HG03108 (cell line): ENCODE data around the gene LRRC17.

Source experiments
- ATAC-seq: cut with Tn5 transposase; IDR thresholded peaks from one replicate; pipeline ENCODE4 v1.9.1; 2021; ENCODE audit warnings: moderate library complexity; ENCODE audit not compliant: unreplicated experiment

LRRC17 gene, protein sequence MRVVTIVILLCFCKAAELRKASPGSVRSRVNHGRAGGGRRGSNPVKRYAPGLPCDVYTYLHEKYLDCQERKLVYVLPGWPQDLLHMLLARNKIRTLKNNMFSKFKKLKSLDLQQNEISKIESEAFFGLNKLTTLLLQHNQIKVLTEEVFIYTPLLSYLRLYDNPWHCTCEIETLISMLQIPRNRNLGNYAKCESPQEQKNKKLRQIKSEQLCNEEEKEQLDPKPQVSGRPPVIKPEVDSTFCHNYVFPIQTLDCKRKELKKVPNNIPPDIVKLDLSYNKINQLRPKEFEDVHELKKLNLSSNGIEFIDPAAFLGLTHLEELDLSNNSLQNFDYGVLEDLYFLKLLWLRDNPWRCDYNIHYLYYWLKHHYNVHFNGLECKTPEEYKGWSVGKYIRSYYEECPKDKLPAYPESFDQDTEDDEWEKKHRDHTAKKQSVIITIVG

DNA sequence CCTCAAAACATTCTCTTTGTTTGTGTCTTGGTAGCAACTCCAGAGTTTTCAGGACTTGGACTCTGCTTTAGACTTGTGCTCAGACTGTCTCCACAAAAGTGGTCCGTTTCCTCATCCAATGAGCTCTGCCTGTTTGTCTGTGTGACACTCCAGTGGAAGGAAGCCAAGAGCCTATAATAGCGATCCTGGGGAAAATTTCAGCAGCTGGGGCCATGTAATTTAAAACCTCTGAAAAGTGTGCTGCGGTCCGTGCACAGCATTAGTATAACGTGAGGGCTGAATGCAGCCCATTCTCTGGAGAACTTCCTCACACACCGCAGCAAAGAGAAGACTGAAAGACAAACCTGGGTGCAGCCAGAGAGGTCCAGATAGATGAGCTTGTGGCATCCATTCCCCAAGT lies at the start of gene LRRC17:
Gene LRRC17 (plus strand): TSS at position 259 of the 400 bp plus-strand sequence. CDS start 20,914 bp downstream, outside the sequence.
- no peak for ATAC-seq

DNA sequence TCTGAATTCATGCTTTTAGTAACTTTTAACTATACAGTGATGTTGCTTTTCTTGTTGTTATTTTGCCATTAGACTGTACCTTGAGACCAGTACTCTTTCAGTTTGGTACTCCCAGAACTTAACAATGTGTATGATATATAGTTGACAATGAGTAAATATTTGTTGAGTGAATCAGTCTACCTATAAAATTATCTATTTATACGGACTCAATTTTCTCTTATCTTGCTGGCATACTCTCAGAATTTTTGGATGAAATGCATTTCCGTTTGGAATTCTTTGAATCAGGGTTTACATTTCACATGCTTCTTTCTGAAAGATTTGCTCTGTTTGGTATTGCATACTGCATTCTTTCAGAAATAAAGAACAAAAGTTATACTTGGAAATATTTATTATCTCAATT lies 47.8 kb upstream of the LRRC17 start:
- ATAC-seq, result no peak

DNA sequence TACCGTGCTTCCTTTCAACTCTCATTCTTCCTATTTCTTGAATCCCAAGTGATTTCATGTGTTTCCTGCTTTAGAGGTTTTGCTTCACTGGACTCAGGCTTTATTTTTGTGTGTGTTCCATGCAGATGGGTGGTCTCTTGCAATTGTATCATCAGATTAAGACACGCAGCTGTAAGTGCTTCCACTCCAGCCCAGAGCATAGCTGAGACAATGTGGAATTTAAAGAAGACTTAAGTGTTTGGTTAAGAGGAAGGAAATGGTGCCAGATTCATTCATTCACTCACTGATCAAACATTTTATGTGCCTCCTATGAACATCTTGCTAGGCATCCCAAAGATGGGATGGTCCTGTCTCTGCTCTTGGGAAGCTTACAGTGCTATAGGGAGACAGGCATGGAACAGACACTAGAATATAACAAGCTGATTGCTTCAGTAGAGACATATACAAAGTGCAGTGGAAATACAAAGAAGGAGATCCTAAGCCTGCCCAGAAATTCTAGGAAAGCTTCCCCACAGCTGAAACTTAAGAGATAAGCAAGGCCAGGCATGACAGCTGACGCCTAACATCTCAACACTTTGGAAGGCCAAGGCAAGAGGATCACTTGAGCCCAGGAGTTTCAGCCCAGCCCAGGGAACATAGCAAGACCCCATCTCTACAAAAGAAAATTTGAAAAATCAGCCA lies 46.1 kb upstream of the LRRC17 start:
- ATAC-seq, result no peak

DNA sequence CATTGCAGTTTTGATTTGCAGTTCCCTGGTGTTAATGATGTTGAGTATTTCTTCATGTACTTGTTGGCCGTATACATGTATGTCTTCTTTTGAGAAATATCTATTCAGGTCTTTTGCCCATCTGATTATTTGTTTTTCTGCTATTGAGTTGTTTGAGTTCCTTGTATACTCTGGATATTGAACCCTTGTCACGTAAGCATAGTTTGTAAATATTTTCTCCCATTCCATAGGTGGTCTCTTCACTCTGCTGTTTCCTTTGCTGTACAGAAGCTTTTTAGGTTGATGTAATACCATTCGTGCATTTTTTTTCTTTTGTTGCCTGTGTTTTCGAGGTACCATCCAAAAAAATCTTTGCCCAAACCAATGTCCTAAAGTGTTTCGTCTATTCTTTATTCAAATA lies 43.6 kb upstream of the LRRC17 start:
- ATAC-seq, result no peak

DNA sequence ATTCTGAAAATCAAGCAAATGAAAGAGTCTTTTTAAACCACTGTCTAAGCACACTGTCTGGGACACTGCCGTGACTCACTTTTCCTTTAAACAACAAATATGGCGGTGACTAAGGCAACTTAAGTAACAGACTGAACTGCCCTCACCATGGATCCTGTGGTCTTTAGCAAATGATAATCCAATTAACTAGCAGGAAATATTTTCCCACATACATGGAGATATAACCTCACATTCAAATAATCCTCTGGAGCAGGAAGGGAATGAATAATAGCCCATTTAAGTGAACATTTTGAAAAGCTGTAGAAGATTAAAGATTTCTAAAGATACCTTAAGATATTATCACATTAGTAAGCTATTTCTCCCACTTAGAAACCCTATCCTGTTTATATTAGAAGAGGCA lies 40.3 kb upstream of the LRRC17 start:
- ATAC-seq, result no peak

DNA sequence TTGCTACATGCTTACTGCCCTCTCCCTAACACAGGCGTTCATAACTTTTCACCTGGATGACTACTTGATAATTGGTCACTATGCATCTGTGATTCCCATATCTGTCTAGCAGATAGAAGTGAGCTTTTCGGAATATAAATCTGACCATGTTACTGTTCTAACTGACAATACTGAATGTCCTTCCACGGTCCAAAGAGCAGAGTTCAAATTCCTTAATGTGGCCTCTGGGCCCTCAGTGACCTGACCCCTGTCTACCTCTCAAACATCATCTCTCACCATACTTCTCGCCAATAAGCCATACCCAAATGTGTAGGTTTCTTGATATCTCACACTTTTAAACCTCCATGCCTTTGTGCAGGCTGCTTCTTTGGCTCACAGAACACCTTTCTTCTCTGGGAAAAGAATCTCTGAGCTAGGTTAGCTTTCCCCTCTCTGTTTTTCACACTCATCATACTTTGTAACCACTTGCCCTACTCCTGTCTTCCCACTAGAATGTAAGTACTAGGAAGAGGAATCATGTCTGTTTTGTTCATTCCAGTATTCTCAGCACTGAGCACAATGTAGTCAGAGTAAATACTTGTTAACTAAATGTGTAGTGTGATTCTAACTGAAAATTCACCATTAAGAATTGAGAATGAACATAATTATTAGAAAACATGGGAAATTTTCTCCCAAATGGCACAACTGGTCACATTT lies 39.2 kb upstream of the LRRC17 start:
- ATAC-seq, result peak; percentile 7

DNA sequence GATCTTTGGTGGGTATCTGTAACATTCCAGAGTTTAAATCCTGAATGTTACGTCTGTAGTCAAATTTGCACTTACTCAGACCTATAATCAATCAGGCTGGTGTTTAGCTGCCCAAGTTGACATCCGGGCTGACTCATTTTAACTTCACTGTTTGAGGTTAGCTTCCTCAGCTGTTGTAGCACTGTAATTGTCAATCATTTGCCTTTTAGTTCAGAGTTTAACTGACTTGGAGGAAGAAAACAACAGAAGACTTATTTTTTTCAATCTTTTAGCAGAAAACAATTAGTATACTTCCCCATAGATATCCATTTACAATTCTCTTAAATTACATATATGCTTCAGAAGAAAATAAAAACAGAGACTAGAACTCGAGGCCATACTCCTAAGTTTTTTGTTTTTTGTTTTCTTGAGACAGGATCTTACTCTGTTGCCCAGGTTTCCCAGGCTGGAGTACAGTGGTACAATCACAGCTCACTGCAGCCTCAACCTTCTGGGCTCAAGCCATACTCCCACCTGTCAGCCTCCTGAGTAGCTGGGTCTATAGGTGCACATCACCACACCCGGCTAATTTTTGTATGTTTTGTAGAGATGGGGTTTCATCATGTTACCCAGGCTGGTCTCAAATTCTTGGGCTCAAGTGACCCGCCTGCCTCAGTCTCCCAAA lies 38.5 kb upstream of the LRRC17 start:
- ATAC-seq, result peak; percentile 99

DNA sequence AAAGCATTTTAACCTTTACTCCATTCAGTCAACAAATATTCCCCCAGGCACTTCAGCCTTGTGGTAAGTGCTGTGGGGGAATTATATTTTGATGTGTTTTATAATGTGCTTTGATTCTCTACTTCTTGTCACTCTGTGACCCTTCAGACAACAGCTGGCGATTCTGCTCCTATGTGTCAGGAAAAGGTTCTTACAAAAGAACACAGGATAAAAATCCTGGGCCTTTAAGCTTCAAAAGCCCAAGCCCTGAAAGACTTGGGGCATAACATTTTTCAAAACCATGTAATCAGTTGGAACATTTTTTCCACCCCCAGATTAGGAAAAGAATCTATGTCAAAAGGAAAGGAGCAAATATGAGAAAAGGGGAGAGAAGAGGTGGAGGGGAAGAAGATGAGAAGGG lies 37.8 kb upstream of the LRRC17 start:
- ATAC-seq, result no peak

DNA sequence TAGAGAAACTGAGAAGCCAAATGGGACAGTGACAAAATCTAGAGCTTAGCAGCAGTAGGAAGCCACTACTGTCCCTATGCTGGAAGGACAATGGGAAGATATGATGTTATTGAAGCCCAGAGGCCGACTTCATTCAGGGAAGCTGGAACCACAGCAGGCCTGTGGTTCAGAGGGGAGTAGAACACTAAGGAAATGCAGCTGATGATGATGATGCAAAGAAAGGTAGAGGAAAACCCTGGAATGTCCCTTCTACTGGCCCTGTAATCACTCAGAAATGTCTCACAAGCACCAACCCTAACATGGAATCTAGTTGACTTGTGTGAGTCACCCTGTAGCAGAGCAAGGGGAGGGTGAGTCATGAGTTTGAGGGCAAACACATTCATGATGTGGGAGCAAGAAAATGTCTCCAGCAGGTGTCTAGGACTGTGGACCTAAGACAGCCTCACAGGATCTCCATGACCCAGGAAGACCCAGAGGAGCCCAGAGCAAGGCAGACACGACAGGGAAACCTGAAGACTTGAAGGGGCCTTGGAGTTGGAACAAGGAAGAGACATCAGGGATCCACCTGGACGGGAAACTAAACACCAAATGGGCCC lies 37.0 kb upstream of the LRRC17 start:
- no peak for ATAC-seq

DNA sequence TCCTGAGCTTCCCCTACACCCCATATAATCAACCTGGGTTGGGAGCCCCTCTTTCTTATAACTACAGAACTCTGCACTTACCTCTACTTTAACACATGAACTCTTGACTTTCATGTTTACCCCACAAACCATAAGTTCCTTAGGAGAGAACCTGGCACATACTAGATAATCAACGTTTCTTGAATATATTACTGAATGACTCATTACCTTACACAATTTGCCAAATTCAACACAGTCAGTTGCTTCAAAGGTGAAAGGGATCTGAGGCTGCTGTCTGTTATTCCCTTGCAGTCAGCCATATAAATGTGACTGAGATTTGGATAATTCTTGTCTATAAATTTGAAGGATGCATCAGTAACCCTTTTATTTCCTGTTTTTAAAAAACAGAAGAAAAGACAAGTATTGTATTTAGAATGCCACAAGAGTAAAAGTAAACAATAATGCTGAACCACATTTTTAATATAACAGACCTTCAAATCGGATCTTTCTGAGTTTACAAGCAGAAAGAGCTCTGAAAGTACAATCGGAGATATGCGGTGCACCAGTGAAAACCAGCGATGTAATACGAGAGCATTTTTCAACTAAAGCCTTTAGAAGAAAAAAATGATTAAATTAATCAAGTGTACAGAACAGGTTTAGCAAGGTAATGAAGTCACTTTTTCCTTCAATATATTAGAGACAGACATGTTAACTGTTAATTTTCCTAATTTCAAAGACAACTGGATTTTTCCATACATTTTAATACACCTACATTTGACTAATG lies 29.5 kb upstream of the LRRC17 start:
- no peak for ATAC-seq

DNA sequence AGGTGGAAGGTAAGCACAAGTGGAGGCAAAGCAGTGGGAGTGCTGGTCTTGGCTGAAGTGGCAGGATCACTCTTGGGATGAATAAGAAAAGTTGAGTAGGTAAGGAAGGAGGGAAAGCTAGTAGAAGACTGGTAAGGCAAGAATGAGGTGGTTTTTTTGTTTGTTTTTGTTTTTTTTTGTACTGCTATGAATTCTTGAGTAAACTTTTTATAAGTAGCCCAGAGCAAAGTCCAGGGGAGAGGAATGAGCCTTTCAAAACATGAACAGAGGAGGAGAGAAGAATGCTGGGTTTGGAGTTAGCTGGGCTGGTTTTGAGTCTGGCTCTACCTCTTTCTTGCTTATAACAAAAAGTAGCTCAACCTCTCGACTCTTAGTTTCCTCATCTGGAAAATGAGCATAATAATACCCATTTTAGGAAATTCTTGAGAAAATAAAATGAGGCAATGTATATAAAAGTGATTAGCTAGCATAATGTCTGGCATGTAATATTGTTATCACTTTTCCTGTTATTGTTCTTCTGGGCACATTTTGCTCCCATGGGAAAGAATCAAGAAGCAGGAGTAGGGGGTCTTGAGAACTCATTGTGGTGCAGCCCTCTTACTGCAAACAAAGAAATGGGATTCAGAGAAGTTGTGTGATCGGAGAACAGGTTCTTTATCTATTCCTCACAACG lies 24.1 kb upstream of the LRRC17 start:
- ATAC-seq, result no peak

DNA sequence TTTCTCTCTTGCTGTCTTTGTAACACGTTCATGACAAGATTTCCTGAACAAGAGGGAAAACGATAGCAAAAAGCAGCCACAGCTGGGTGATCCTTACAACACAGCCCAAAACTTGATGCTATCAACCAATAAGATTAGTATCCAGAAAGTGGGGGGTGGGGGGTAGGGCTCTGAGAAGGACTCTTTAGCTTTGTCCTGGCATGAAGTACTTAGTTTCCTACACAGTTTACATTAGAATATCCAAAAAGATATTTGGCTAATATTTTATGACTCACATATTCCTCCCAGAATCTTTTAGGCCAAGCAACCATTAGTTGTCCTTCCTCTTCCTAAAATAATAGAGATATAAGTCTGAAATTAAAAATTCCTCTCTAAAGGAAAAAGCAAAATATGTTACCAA lies 22.9 kb upstream of the LRRC17 start:
- no peak for ATAC-seq

DNA sequence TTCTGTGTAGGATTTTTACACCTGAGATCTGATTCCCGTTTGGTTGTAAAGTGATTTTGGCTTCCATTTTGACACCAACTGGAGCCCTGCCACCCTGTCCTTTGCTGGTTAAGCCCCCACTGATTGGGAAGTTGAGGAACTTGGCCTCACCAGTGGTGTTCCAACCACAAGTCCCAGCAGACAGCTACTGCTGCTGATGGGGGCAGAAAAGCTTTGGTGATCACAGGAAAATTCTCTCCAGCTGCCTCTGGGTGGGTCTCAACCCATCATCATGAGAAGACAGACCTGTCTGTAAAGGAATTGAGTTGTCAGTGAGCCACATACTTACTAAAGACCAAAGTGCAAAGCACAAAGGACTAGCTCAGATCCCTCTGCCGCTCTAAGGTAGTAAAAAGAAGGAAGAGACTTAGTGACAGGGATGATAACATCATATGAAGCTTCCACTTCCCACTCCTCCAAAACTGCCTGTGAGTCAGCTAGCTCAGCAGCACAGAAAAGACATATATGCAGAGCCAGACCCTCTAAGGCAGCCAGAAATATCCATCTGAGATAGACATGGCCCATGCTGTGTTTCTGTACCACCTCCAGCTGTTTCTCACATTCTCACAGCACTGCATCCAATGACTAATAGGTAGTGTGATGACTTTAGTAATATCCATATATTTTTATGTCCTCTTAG lies 22.4 kb upstream of the LRRC17 start:
- no peak for ATAC-seq

DNA sequence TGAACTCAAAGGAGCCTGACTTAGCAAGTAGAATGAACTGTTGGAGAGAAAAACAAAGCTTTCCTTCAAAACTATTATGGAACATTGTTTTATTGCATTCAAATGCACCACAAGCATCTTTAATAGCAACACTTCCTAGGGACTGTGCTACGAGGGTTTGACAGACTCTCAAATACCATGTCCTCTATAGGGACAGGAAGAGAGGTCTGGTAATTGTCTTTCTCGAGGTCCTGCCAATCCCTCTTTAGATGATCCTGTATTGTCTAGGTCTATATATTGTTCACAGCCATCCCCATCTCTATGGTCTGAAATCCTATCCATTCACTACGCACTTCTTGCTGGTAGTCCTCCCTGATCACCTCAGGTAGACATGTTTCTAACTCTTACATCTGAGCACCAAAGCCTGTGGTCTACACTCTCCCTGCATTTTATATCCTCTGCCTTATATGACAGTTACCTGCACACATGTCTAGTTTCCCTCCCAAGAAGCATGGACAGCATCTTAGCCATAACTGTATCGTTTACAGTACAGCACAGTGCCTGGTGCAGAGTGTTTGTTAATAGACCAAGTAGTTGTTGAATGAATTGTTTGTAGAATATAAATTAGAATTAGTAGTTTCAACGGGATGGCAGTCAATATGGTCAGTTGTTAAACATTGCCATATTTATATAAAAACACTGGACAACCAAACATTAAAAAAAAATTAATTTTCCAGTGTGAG lies 21.7 kb upstream of the LRRC17 start:
- no peak for ATAC-seq

DNA sequence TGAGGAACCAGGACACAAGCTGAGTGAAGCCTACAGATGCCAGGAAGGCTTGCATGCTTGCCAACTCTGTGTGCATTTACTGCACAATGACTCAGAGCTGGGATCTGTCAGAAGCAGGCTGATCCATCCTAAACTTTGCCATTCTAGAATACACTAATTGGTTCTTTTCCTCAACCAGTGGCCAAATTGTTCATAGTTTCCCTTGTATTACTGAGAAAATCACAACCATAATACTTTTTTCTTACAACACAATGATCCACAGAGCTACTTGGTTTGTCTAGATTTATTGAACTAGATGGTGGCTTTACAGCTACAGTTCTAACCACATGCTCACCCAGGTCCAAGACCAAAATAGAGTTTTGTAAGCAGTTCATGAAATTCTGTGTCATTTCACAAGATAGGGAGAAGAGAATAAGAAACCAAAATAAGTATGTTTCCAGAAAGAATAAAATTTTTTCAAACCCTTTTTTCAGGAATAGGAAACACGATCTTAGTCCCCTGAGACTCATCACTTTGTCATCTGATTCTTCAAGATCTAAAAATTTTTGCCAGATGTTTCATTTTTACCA lies 21.0 kb upstream of the LRRC17 start:
- no peak for ATAC-seq

DNA sequence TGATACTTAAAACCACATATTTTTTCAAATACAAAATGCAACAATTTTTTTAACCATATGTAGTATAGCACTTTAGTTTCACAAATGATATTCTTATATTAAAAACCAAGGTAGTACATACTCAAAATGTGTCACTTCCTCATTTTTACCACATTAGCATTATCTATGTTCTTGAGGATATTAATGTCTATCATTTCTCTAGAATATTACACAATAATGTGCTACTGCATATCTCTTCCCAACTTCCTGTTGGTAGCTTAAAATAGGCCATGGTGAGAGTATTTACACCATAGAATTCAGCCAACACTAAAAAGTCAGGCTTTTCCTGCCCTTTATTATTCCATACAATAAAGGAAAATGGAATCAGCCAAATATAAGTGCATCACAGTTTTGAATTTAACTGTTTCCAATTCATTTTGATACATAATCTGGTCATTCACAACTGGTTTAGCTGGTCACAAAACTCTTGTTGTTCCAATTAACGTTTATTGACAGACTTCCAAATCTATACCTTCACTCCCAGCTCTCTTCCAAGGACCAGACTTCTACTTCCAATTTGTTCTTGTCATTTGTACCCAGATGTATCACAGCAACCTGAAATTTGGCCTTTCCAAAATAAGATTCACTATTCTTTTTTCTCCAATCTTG lies 20.0 kb upstream of the LRRC17 start:
- no peak for ATAC-seq

DNA sequence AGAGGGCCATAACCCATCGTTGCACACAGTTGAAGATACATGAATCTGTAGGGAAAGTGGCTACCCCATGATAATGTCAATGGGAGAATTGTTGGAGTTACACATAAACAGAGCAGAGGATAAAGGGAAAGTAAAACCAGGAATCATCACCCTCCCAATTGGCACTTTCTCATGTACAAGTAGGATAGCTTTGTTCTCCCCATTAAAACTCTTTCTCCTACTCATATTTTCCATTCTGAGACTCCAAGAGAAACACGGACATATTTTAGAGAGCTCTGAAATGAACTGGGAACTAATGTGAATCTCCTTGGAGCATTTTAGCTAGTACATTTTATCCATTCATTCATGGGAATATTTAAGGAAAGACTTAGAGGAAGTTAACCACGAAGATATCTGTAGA lies 17.2 kb upstream of the LRRC17 start:
- ATAC-seq, result no peak

DNA sequence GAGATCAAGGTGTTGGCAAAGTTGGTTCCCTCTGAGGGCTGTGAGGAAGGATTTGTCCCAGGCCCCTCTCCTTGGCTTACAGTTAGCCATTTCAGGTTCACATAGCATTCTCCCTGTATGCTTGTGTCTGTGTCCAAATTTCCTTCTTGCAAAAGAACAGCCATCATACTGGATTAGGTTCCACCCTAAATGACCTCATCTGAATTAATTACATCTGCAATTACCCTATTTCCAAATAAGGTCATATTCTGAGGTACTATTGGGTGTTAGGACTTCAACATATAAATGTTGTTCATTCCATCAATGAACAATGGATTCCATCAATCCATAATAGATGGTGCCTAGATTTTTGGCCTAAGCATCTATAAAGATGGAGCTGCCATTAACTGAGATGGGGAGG lies 16.2 kb upstream of the LRRC17 start:
- no peak for ATAC-seq
